SK-N-SH treated with all-trans-retinoic acid at 6 μM for 48 hours (cell line): ENCODE data around the gene TAX1BP1.

Experiments
- ATAC-seq: fragments of 200-7000 bp; cut with Tn5 transposase; 3 replicates; pipeline ENCODE4 v1.9.1; 2020; ENCODE audit warnings: mild to moderate bottlenecking, moderate library complexity
- ARNTL ChIP-seq: fragments of 450-650 bp; formaldehyde crosslinking; IDR thresholded peaks from 2 replicates; pipeline ENCODE4 v1.5.0; 2020; ENCODE audit warnings: low read depth, mild to moderate bottlenecking, moderate library complexity, borderline replicate concordance
- BACH2 ChIP-seq: fragments of 250-450 bp; sonication (Bioruptor Pico); IDR thresholded peaks from 2 replicates; pipeline ENCODE4 v1.9.0; 2021; ENCODE audit warnings: mild to moderate bottlenecking, borderline replicate concordance
- CREB5 ChIP-seq: fragments of 250-450 bp; sonication (Bioruptor Pico); IDR thresholded peaks from 2 replicates; pipeline ENCODE4 v1.5.1; 2020; ENCODE audit warnings: low read depth, mild to moderate bottlenecking, moderate library complexity
- CSDC2 ChIP-seq: fragments of 250-450 bp; sonication (Bioruptor Pico); IDR thresholded peaks from 2 replicates; pipeline ENCODE4 v1.5.0; 2020; ENCODE audit warnings: mild to moderate bottlenecking, moderate library complexity
- ESRRG ChIP-seq: fragments of 250-450 bp; sonication (Bioruptor Pico); IDR thresholded peaks from 2 replicates; pipeline ENCODE4 v1.6.1; 2021; ENCODE audit warnings: mild to moderate bottlenecking
- GLIS3 ChIP-seq: fragments of 250-450 bp; sonication (Bioruptor Pico); IDR thresholded peaks from 2 replicates; pipeline ENCODE4 v1.5.0; 2020; ENCODE audit warnings: mild to moderate bottlenecking, moderate library complexity
- ISL1 ChIP-seq: fragments of 250-450 bp; sonication (Bioruptor Pico); IDR thresholded peaks from 2 replicates; pipeline ENCODE4 v2.1.2; 2022; ENCODE audit warnings: mild to moderate bottlenecking, moderate library complexity
- OSR1 ChIP-seq: fragments of 250-450 bp; sonication (Bioruptor Pico); IDR thresholded peaks from 2 replicates; pipeline ENCODE4 v1.8.0; 2022; ENCODE audit warnings: moderate library complexity, mild to moderate bottlenecking, inconsistent platforms
- PATZ1 ChIP-seq: fragments of 250-450 bp; sonication (Bioruptor Pico); IDR thresholded peaks from 2 replicates; pipeline ENCODE4 v1.8.0; 2020; ENCODE audit warnings: mild to moderate bottlenecking, moderate library complexity, borderline replicate concordance
- POU6F1 ChIP-seq: fragments of 250-450 bp; sonication (Bioruptor Pico); IDR thresholded peaks from 2 replicates; pipeline ENCODE4 v1.8.0; 2021; ENCODE audit warnings: low read depth, mild to moderate bottlenecking, moderate library complexity, borderline replicate concordance
- PPARA ChIP-seq: fragments of 250-450 bp; sonication (Bioruptor Pico); IDR thresholded peaks from 2 replicates; pipeline ENCODE4 v1.5.0; 2020; ENCODE audit warnings: mild to moderate bottlenecking, borderline replicate concordance
- RARB ChIP-seq: fragments of 250-450 bp; sonication (Bioruptor Pico); IDR thresholded peaks from 2 replicates; pipeline ENCODE4 v1.8.0; 2021; ENCODE audit warnings: mild to moderate bottlenecking, moderate library complexity
- SNAI2 ChIP-seq: fragments of 250-450 bp; sonication (Bioruptor Pico); IDR thresholded peaks from 2 replicates; pipeline ENCODE4 v1.5.0; 2020; ENCODE audit warnings: mild to moderate bottlenecking, moderate library complexity
- TCF4 ChIP-seq: fragments of 250-450 bp; sonication (Bioruptor Pico); IDR thresholded peaks from 2 replicates; pipeline ENCODE4 v1.8.0; 2021; ENCODE audit warnings: mild to moderate bottlenecking, moderate library complexity, borderline replicate concordance
- ZC3H10 ChIP-seq: fragments of 250-450 bp; sonication (Bioruptor Pico); IDR thresholded peaks from 2 replicates; pipeline ENCODE4 v1.5.1; 2021; ENCODE audit warnings: mild to moderate bottlenecking, moderate library complexity
- ZFP3 ChIP-seq: fragments of 250-450 bp; sonication (Bioruptor Pico); IDR thresholded peaks from 2 replicates; pipeline ENCODE4 v1.5.0; 2020; ENCODE audit warnings: mild to moderate bottlenecking, moderate library complexity
- ZFP30 ChIP-seq: fragments of 450-650 bp; formaldehyde crosslinking; IDR thresholded peaks from 2 replicates; pipeline ENCODE4 v1.5.0; 2022; ENCODE audit warnings: mild to moderate bottlenecking, moderate library complexity
- ZNF565 ChIP-seq: fragments of 450-650 bp; formaldehyde crosslinking; conservative IDR thresholded peaks from 2 replicates; pipeline ENCODE4 v1.5.0; 2020; ENCODE audit warnings: low read depth, mild to moderate bottlenecking, moderate library complexity
- ZNF70 ChIP-seq: fragments of 450-650 bp; formaldehyde crosslinking; IDR thresholded peaks from 2 replicates; pipeline ENCODE4 v1.5.0; 2020; ENCODE audit warnings: mild to moderate bottlenecking, moderate library complexity
- ZNF8 ChIP-seq: fragments of 450-650 bp; formaldehyde crosslinking; IDR thresholded peaks from 2 replicates; pipeline ENCODE4 v1.5.0; 2020; ENCODE audit warnings: mild to moderate bottlenecking, moderate library complexity

The TAX1BP1 gene

GRCh38 chr7:27782849-27783248, 42.9 kb downstream of the TAX1BP1 start:
- peak; percentile 47; the same call in 2 of the 3 replicates for ATAC-seq

GRCh38 chr7:27784399-27785053, 44.6 kb downstream of the TAX1BP1 start:
- ATAC-seq = peak; percentile 76
- no peak for TF ChIP-seq SNAI2 (CRISPR knock-in tag)
- no peak for TF ChIP-seq PATZ1 (CRISPR knock-in tag)
- TF ChIP-seq ZFP30 (CRISPR knock-in tag) = no peak
- TF ChIP-seq TCF4 (CRISPR knock-in tag) = no peak
- no peak for TF ChIP-seq RARB
- no peak for TF ChIP-seq BACH2 (CRISPR knock-in tag)
- TF ChIP-seq PPARA (CRISPR knock-in tag) = no peak
- TF ChIP-seq CSDC2 (CRISPR knock-in tag) = no peak

More at GRCh38 chr7:27782849-27783248, 42.9 kb downstream of the TAX1BP1 start:
- TF ChIP-seq ISL1 (CRISPR knock-in tag) = peak; percentile 30
- TF ChIP-seq ESRRG (CRISPR knock-in tag) = no peak
- TF ChIP-seq ZNF8 (CRISPR knock-in tag) = no peak
- no peak for TF ChIP-seq ZFP30 (CRISPR knock-in tag)

GRCh38 chr7:27788437-27788836, 48.5 kb downstream of the TAX1BP1 start:
- ATAC-seq = no peak
- TF ChIP-seq SNAI2 (CRISPR knock-in tag) = no peak
- no peak for TF ChIP-seq PATZ1 (CRISPR knock-in tag)
- TF ChIP-seq OSR1 = no peak
- no peak for TF ChIP-seq PPARA (CRISPR knock-in tag)
- no peak for TF ChIP-seq TCF4 (CRISPR knock-in tag)
- TF ChIP-seq RARB = no peak
- TF ChIP-seq ISL1 (CRISPR knock-in tag) = no peak
- no peak for TF ChIP-seq ZC3H10 (CRISPR knock-in tag)

GRCh38 chr7:27793780-27794179, 53.8 kb downstream of the TAX1BP1 start:
- TF ChIP-seq ZFP3 (CRISPR knock-in tag) = no peak
- no peak for TF ChIP-seq TCF4 (CRISPR knock-in tag)
- no peak for TF ChIP-seq CREB5 (CRISPR knock-in tag)
- TF ChIP-seq OSR1 = no peak
- TF ChIP-seq RARB = no peak
- TF ChIP-seq ZNF8 (CRISPR knock-in tag) = no peak
- no peak for TF ChIP-seq ARNTL (CRISPR knock-in tag)
- TF ChIP-seq SNAI2 (CRISPR knock-in tag) = no peak
- TF ChIP-seq ZNF70 (CRISPR knock-in tag) = no peak
- TF ChIP-seq POU6F1 (CRISPR knock-in tag) = no peak
- no peak for TF ChIP-seq ZC3H10 (CRISPR knock-in tag)
- no peak for TF ChIP-seq ISL1 (CRISPR knock-in tag)
- peak; percentile 98 for ATAC-seq

GRCh38 chr7:27795977-27796376, 56.0 kb downstream of the TAX1BP1 start:
- TF ChIP-seq ZNF565 (CRISPR knock-in tag) = no peak
- TF ChIP-seq POU6F1 (CRISPR knock-in tag) = no peak
- no peak for TF ChIP-seq SNAI2 (CRISPR knock-in tag)
- TF ChIP-seq TCF4 (CRISPR knock-in tag) = no peak
- no peak for TF ChIP-seq BACH2 (CRISPR knock-in tag)
- TF ChIP-seq CREB5 (CRISPR knock-in tag) = no peak
- no peak for TF ChIP-seq ZFP30 (CRISPR knock-in tag)
- no peak for TF ChIP-seq OSR1
- TF ChIP-seq GLIS3 (CRISPR knock-in tag) = no peak
- no peak for ATAC-seq
